Measurements from ENCODE around the gene LSM14A. TPM values are rescaled to one million over a fixed set of nuclear protein-coding genes. Genes with fewer than 3 reads are reported as not detected.
A peak's percentile ranks its signal among the peaks of the same experiment; 100 is the strongest.
"Not testable (repeated sequence)": the region's sequence is repeated elsewhere in the genome, so short reads cannot be mapped to it uniquely, and the experiment has no call there.

The LSM14A gene
- total RNA-seq, 2 experiments from 2014 or later = 182 to 189 TPM

DNA sequence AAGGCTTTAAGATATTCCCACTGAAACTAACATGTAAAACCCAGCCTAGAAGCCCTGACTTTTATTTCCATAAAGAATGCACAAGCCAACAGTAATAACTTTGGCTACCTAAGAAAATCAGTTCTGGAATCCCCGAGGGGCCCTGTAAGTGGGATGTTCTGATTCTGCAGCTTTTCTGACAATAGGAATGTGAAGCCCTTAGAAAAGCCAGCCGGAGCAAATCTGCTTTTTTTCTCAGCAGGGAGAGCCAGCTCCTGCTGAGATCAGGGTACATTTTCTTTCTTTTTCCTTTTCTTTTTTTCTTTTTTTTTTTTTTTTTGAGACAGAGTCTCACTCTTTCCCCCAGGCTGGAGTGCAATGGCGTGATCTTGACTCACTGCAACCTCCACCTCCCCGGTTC is 74.0 kb downstream of the LSM14A start:
- TF ChIP-seq EZH2phosphoT487 (IDR thresholded peaks at IDR 0.05; ENCODE audit: borderline replicate concordance, low read depth, low read length) = no peak
- TF ChIP-seq, protein P1, sequence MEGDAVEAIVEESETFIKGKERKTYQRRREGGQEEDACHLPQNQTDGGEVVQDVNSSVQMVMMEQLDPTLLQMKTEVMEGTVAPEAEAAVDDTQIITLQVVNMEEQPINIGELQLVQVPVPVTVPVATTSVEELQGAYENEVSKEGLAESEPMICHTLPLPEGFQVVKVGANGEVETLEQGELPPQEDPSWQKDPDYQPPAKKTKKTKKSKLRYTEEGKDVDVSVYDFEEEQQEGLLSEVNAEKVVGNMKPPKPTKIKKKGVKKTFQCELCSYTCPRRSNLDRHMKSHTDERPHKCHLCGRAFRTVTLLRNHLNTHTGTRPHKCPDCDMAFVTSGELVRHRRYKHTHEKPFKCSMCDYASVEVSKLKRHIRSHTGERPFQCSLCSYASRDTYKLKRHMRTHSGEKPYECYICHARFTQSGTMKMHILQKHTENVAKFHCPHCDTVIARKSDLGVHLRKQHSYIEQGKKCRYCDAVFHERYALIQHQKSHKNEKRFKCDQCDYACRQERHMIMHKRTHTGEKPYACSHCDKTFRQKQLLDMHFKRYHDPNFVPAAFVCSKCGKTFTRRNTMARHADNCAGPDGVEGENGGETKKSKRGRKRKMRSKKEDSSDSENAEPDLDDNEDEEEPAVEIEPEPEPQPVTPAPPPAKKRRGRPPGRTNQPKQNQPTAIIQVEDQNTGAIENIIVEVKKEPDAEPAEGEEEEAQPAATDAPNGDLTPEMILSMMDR (conservative IDR thresholded peaks at IDR 0.05; ENCODE audit: low read length) = no peak
- ChIA-PET POLR2A (interaction anchor here (0.6 to 0.7 kb wide), 3 partner anchors 16 to 185 kb away, joined by 3 read pairs; no protein-coding TSS in a partner anchor), CTCF (ENCODE audit: unreplicated experiment) (no interaction called here)
- DNase-seq (ENCODE audit: low spot score) = no peak
- no peak overlapping the region for H2AFZ ChIP-seq (ENCODE audit: low read length)
- intact Hi-C loops (cut with micrococcal nuclease; ENCODE audit: unreplicated experiment) = no loop called here
- no peaks in the 10 kb centered on the region for H3K9me3 ChIP-seq (ENCODE audit: low read length)
- no peak overlapping the region for H3K27ac ChIP-seq (ENCODE audit: low read depth, low read length, poor library complexity, severe bottlenecking)
- no peaks in the 10 kb centered on the region for H3K79me2 ChIP-seq (ENCODE audit: insufficient read depth, low read depth, low read length)
- no peaks in the 10 kb centered on the region for H3K36me3 ChIP-seq (ENCODE audit: insufficient read depth, low read length)
- H4K20me1 ChIP-seq (ENCODE audit: insufficient read depth, low read length) = no peaks in the 10 kb centered on the region
- H3K4me3 ChIP-seq (ENCODE audit: low read depth, low read length, poor library complexity, severe bottlenecking) = no peak overlapping the region
- no peak overlapping the region for H3K4me2 ChIP-seq (ENCODE audit: low read length)
- no peaks in the 10 kb centered on the region for H3K9me2 ChIP-seq (ENCODE audit: insufficient read depth, low read length)
- peaks cover 4% of the 10 kb centered on the region for H3K4me1 ChIP-seq (ENCODE audit: insufficient read depth, low read length, poor library complexity, severe bottlenecking)
- no TSS peak for BruUV-seq (replicated peaks)

DNA sequence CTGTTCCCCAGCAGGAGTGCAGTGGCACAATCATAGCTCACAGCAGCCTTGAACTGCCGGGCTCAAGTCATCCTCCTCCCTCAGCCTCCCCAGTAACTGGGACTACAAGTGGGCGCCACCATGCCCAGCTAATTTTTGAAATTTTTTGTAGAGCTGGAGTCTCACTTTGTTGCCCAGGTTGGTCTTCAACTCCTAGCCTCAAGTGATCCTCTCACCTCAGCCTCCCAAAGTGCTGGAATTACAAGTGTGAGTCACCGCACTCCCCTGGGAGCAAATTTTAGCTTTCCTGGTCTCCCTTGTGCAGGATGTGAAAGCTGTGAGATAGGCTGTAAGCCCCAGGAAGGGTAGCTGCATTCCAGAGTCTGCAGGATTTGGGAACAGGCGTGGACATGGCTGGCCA is 76.6 kb downstream of the LSM14A start:
- no peaks in the 10 kb centered on the region for H3K36me3 ChIP-seq (ENCODE audit: insufficient read depth, low read length)
- no peak overlapping the region for H3K4me2 ChIP-seq (ENCODE audit: low read length)
- H3K27ac ChIP-seq (ENCODE audit: low read depth, low read length, poor library complexity, severe bottlenecking) = no peak overlapping the region
- no peaks in the 10 kb centered on the region for H3K79me2 ChIP-seq (ENCODE audit: insufficient read depth, low read depth, low read length)
- H3K9me3 ChIP-seq (ENCODE audit: low read length) = no peaks in the 10 kb centered on the region
- ChIA-PET CTCF (ENCODE audit: unreplicated experiment) (no interaction called here), POLR2A (interaction anchor here (0.5 to 1.2 kb wide), 3 partner anchors 21 to 867 kb away, joined by 3 read pairs; no protein-coding TSS in a partner anchor)
- no peak overlapping the region for H2AFZ ChIP-seq (ENCODE audit: low read length)
- H3K9me2 ChIP-seq (ENCODE audit: insufficient read depth, low read length) = no peaks in the 10 kb centered on the region
- H4K20me1 ChIP-seq (ENCODE audit: insufficient read depth, low read length) = no peaks in the 10 kb centered on the region
- BruUV-seq (replicated peaks) = no TSS peak
- DNase-seq (ENCODE audit: low spot score) = no peak
- intact Hi-C loops (cut with micrococcal nuclease; ENCODE audit: unreplicated experiment) = no loop called here
- H3K4me1 ChIP-seq (ENCODE audit: insufficient read depth, low read length, poor library complexity, severe bottlenecking) = peaks cover 5% of the 10 kb centered on the region
- no peak overlapping the region for H3K4me3 ChIP-seq (ENCODE audit: low read depth, low read length, poor library complexity, severe bottlenecking)
- TF ChIP-seq EZH2phosphoT487 (IDR thresholded peaks at IDR 0.05; ENCODE audit: borderline replicate concordance, low read depth, low read length) = no peak
- TF ChIP-seq, protein P1 (conservative IDR thresholded peaks at IDR 0.05; ENCODE audit: low read length) = no peak

DNA sequence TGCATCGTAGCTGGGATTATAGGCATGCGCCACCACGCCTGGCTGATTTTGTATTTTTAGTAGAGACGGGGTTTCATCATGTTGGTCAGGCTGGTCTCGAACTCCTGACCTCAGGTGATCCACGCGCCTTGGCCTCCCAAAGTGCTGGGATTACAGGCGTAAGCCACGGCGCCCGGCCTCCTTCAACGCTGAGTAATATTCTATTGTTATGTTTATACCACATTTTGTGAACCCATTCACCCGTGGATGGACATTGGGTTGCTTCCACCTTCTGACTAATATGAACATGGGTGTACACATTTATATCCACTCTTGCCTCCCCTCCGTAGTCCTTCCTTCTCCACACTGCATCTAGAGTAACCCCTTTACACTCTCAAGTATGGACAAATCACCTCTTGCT is 80.9 kb downstream of the LSM14A start:
- H3K9me2 ChIP-seq (ENCODE audit: insufficient read depth, low read length); H3K36me3 ChIP-seq (ENCODE audit: insufficient read depth, low read length); H3K27ac ChIP-seq (ENCODE audit: low read depth, low read length, poor library complexity, severe bottlenecking); H3K9me3 ChIP-seq (ENCODE audit: low read length); CTCF ChIA-PET (ENCODE audit: unreplicated experiment); H4K20me1 ChIP-seq (ENCODE audit: insufficient read depth, low read length); DNase-seq (ENCODE audit: low spot score); H3K4me3 ChIP-seq (ENCODE audit: low read depth, low read length, poor library complexity, severe bottlenecking); POLR2A ChIA-PET; intact Hi-C loops (cut with micrococcal nuclease; ENCODE audit: unreplicated experiment); H3K4me2 ChIP-seq (ENCODE audit: low read length); H2AFZ ChIP-seq (ENCODE audit: low read length); BruUV-seq (replicated peaks): not testable (repeated sequence)
- peaks cover 11% of the 10 kb centered on the region; the same call in 1 of the 2 replicates for H3K79me2 ChIP-seq (ENCODE audit: insufficient read depth, low read depth, low read length)
- H3K4me1 ChIP-seq (ENCODE audit: insufficient read depth, low read length, poor library complexity, severe bottlenecking) = peaks cover 15% of the 10 kb centered on the region

DNA sequence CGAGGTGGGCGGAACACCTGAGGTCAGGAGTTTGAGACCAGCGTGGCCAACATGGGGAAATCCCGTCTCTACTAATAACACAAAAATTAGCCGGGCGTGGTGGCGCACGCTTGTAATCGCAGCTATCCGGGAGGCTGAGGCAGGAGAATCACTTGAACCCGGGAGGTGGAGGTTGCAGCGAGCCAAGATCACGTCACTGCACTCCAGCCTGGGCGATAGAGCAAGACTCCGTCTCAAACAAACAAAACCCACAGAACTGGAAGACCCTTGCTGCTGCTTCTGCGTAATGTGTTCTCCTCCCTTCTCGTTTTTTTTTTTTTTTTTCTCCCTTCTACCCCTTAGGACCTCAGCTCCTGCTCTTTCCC is 81.4 kb downstream of the LSM14A start:
- intact Hi-C loops (cut with micrococcal nuclease; ENCODE audit: unreplicated experiment); H3K9me3 ChIP-seq (ENCODE audit: low read length); BruUV-seq (replicated peaks); H3K9me2 ChIP-seq (ENCODE audit: insufficient read depth, low read length); DNase-seq (ENCODE audit: low spot score); H3K27ac ChIP-seq (ENCODE audit: low read depth, low read length, poor library complexity, severe bottlenecking); POLR2A ChIA-PET; H4K20me1 ChIP-seq (ENCODE audit: insufficient read depth, low read length); H3K36me3 ChIP-seq (ENCODE audit: insufficient read depth, low read length): not testable (repeated sequence)
- peaks cover 15% of the 10 kb centered on the region for H3K4me1 ChIP-seq (ENCODE audit: insufficient read depth, low read length, poor library complexity, severe bottlenecking)
- peak overlapping the region; percentile 76 for H3K4me2 ChIP-seq (ENCODE audit: low read length)
- peak overlapping the region; percentile 96 for H2AFZ ChIP-seq (ENCODE audit: low read length)
- H3K4me3 ChIP-seq (ENCODE audit: low read depth, low read length, poor library complexity, severe bottlenecking) = peak overlapping the region; percentile 94
- CTCF ChIA-PET (ENCODE audit: unreplicated experiment) = interaction anchor here (0.6 kb wide), 1 partner anchor 9 kb away, joined by 4 read pairs; no protein-coding TSS in a partner anchor
- peaks cover 11% of the 10 kb centered on the region; the same call in 1 of the 2 replicates for H3K79me2 ChIP-seq (ENCODE audit: insufficient read depth, low read depth, low read length)

All from OCI-LY7 (cell line).